A673 (cell line): Measurements from ENCODE around the gene MYO3A.

Source experiments
- CTCF ChIP-seq: fragments of 300-800, 200-600 bp; sonication (generic); conservative IDR thresholded peaks from 2 replicates; pipeline ENCODE4 v1.5.1; 2017; ENCODE audit warnings: low read depth, mild to moderate bottlenecking, antibody characterized with exemption, low read length, moderate library complexity, mixed read lengths
- EZH2 ChIP-seq: fragments of 200-600 bp; sonication (generic); IDR thresholded peaks from 2 replicates; pipeline ENCODE4 v1.6.1; 2017; ENCODE audit warnings: borderline replicate concordance, low read depth, mild to moderate bottlenecking, mixed read lengths, antibody characterized with exemption, low read length; ENCODE audit not compliant: poor library complexity, severe bottlenecking

GRCh38 chr10:25901199-25901598 lies 32.8 kb upstream of the MYO3A start:
- no peak for TF ChIP-seq CTCF
- no peak for TF ChIP-seq EZH2
